H9 (cell line): ENCODE measurements around the gene CSTA. TPM values are rescaled to one million over a fixed set of nuclear protein-coding genes. Genes with fewer than 3 reads are reported as not detected.

Experiments
- DNase-seq: peaks from one replicate; pipeline ENCODE4 v3.0.0-alpha.2; 2017
- H2AFZ ChIP-seq: one replicate; pipeline ENCODE4 v1.6.1; 2013; ENCODE audit warnings: mild to moderate bottlenecking, low read length, control low read depth, moderate library complexity
- H2AK5ac ChIP-seq: 2 replicates; pipeline ENCODE4 v1.6.1; 2013; ENCODE audit warnings: low read length, control low read depth, mixed read lengths; ENCODE audit not compliant: insufficient read length
- H2BK120ac ChIP-seq: one replicate; pipeline ENCODE4 v1.6.1; 2013; ENCODE audit warnings: low read depth, mild to moderate bottlenecking, low read length, control low read depth, inconsistent platforms; ENCODE audit not compliant: poor library complexity, severe bottlenecking
- H2BK12ac ChIP-seq: 2 replicates; pipeline ENCODE4 v1.6.1; 2013; ENCODE audit warnings: low read length, control low read depth, mixed read lengths, low read depth; ENCODE audit not compliant: insufficient read length
- H2BK15ac ChIP-seq: 2 replicates; pipeline ENCODE4 v1.6.1; 2013; ENCODE audit warnings: low read depth, low read length, control low read depth
- H2BK20ac ChIP-seq: one replicate; pipeline ENCODE4 v1.6.1; 2013; ENCODE audit warnings: low read depth, mild to moderate bottlenecking, low read length, control low read depth, inconsistent platforms; ENCODE audit not compliant: poor library complexity, severe bottlenecking
- H2BK5ac ChIP-seq: 2 replicates; pipeline ENCODE4 v1.6.1; 2013; ENCODE audit warnings: low read length, control low read depth, mixed read lengths; ENCODE audit not compliant: insufficient read length
- H3K14ac ChIP-seq: 2 replicates; pipeline ENCODE4 v1.6.1; 2013; ENCODE audit warnings: low read length, control low read depth; ENCODE audit not compliant: insufficient read depth
- H3K18ac ChIP-seq: 2 replicates; pipeline ENCODE4 v1.6.1; 2013; ENCODE audit warnings: low read depth, mild to moderate bottlenecking, mixed read lengths, low read length, control low read depth; ENCODE audit not compliant: insufficient read length
- H3K23ac ChIP-seq: 2 replicates; pipeline ENCODE4 v1.6.1; 2013; ENCODE audit warnings: low read length, control low read depth, mixed read lengths, low read depth; ENCODE audit not compliant: insufficient read length
- H3K23me2 ChIP-seq: 2 replicates; pipeline ENCODE4 v1.6.1; 2013; ENCODE audit warnings: low read depth, mild to moderate bottlenecking, mixed read lengths, low read length, control low read depth; ENCODE audit not compliant: insufficient read length, poor library complexity, severe bottlenecking
- H3K27ac ChIP-seq: 2 replicates; pipeline ENCODE4 v1.5.1; 2013; ENCODE audit warnings: low read length, control low read depth, mixed read lengths, low read depth; ENCODE audit not compliant: insufficient read length
- H3K27me3 ChIP-seq: 2 replicates; pipeline ENCODE4 v1.6.1; 2013; ENCODE audit warnings: low read length, control low read depth, inconsistent platforms; ENCODE audit not compliant: insufficient read depth
- H3K4ac ChIP-seq: 2 replicates; pipeline ENCODE4 v1.6.1; 2013; ENCODE audit warnings: low read depth, mild to moderate bottlenecking, control low read depth, inconsistent platforms, low read length, moderate library complexity
- H3K4me1 ChIP-seq: 2 replicates; pipeline ENCODE4 v1.6.1; 2013; ENCODE audit warnings: low read length, control low read depth, inconsistent platforms; ENCODE audit not compliant: insufficient read depth
- H3K4me2 ChIP-seq: 2 replicates; pipeline ENCODE4 v1.6.1; 2013; ENCODE audit warnings: low read length, control low read depth, mixed read lengths; ENCODE audit not compliant: insufficient read length, insufficient read depth
- H3K56ac ChIP-seq: 2 replicates; pipeline ENCODE4 v1.6.1; 2013; ENCODE audit warnings: low read depth, mild to moderate bottlenecking, mixed read lengths, low read length, control low read depth; ENCODE audit not compliant: insufficient read length
- H3K79me1 ChIP-seq: 2 replicates; pipeline ENCODE4 v1.6.1; 2013; ENCODE audit warnings: low read depth, mild to moderate bottlenecking, moderate library complexity, low read length, control low read depth, inconsistent platforms; ENCODE audit not compliant: insufficient read depth, poor library complexity, severe bottlenecking
- H3K79me2 ChIP-seq: 2 replicates; pipeline ENCODE4 v1.6.1; 2013; ENCODE audit warnings: low read length, control low read depth, inconsistent platforms; ENCODE audit not compliant: insufficient read depth
- H3K9ac ChIP-seq: 2 replicates; pipeline ENCODE4 v1.6.1; 2013; ENCODE audit warnings: low read length, control low read depth, mixed read lengths; ENCODE audit not compliant: insufficient read length; ENCODE audit errors: extremely low read depth
- H3K9me3 ChIP-seq: one replicate; pipeline ENCODE4 v1.6.1; 2013; ENCODE audit warnings: low read depth, low read length, inconsistent platforms; ENCODE audit not compliant: control insufficient read depth
- H3T11ph ChIP-seq: one replicate; pipeline ENCODE4 v1.6.1; 2013; ENCODE audit warnings: mild to moderate bottlenecking, low read length, control low read depth, inconsistent platforms
- H4K20me1 ChIP-seq: one replicate; pipeline ENCODE4 v1.6.1; 2013; ENCODE audit not compliant: control insufficient read depth, insufficient read length, insufficient read depth
- H4K5ac ChIP-seq: 2 replicates; pipeline ENCODE4 v1.6.1; 2013; ENCODE audit warnings: low read depth, mild to moderate bottlenecking, mixed read lengths, low read length, control low read depth; ENCODE audit not compliant: insufficient read length
- H4K8ac ChIP-seq: replicated peaks from 2 replicates; pipeline ENCODE4 v1.6.1; 2013; ENCODE audit warnings: low read length, control low read depth, mixed read lengths, low read depth; ENCODE audit not compliant: insufficient read length
- H4K91ac ChIP-seq: 2 replicates; pipeline ENCODE4 v1.6.1; 2013; ENCODE audit warnings: low read depth, mild to moderate bottlenecking, moderate library complexity, mixed read lengths, low read length, control low read depth; ENCODE audit not compliant: insufficient read length
- H3K27ac Mint-ChIP-seq, 3 experiments: 2 replicates in 2 of 3; 3 replicates in 1 of 3; pipeline ENCODE4 v1.8.0; 2020 to 2021; ENCODE audit warnings: mixed read lengths in 3 of 3, mild to moderate bottlenecking in 1 of 3, moderate library complexity in 1 of 3
- H3K27me3 Mint-ChIP-seq: 2 replicates; pipeline ENCODE4 v1.8.0; 2021; ENCODE audit warnings: low read depth, mild to moderate bottlenecking, moderate library complexity, mixed read lengths
- H3K36me3 Mint-ChIP-seq, 3 experiments: 2 replicates in 2 of 3; 3 replicates in 1 of 3; pipeline ENCODE4 v1.8.0; 2020 to 2021; ENCODE audit warnings: low read depth in 3 of 3, mixed read lengths in 3 of 3; ENCODE audit not compliant: insufficient read depth in 1 of 3
- H3K4me1 Mint-ChIP-seq, 2 experiments: 2 replicates each; pipeline ENCODE4 v1.8.0; 2020; ENCODE audit warnings: mixed read lengths in 2 of 2
- H3K4me3 Mint-ChIP-seq, 2 experiments: 2 replicates in 1 of 2; 3 replicates in 1 of 2; pipeline ENCODE4 v1.8.0; 2020 to 2021; ENCODE audit warnings: mild to moderate bottlenecking in 2 of 2, mixed read lengths in 2 of 2, moderate library complexity in 1 of 2
- H3K9me3 Mint-ChIP-seq, 2 experiments: 2 replicates in 1 of 2; 3 replicates in 1 of 2; pipeline ENCODE4 v1.8.0; 2020; ENCODE audit warnings: mild to moderate bottlenecking in 2 of 2, mixed read lengths in 2 of 2, moderate library complexity in 1 of 2
- WGBS: extraction: QIAGEN DNeasy Blood & Tissue Kit; methylation state at CpG from one replicate; pipeline ENCODE4 v1.1.7; 2013; ENCODE audit warnings: missing lambda C conversion rate, low lambda C conversion rate, mixed read lengths; ENCODE audit not compliant: insufficient read length; ENCODE audit errors: extremely low coverage; 5-methylcytosine and 5-hydroxymethylcytosine counted together
- total RNA-seq: library from RNA; stranded (reverse); gene quantifications from 2 replicates; pipeline ENCODE4 v1.2.1, GENCODE V29; 2021
- TF ChIP-seq, protein P1 (sequence below): fragments of 200-600 bp; sonication (generic); conservative IDR thresholded peaks from 3 replicates; pipeline ENCODE4 v1.8.0; 2021; ENCODE audit warnings: antibody characterized with exemption, mild to moderate bottlenecking

CSTA gene
- total RNA-seq, 1 experiment from 2014 or later, result not detected

DNA sequence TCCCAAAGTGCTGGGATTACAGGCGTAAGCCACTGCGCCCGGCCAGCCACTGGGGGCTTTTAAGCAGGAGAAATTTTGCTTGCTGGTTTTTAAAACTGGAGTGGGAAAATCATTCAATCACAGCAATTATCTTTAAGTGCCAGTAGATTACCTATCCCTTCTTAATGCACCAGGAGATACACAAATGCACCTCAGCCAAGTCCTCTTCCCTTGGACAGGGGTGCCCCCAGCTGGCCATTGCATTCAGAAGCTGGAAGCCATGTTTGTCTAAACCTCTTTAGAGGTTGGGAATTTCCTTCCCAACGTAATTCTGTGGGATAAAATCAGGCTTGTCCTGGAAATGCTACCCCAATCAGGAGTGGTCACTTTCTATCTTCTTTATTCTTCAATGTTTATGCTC lies 31.4 kb downstream of the CSTA start:
- Histone ChIP-seq H3K23me2 (no peaks in the 10 kb centered on the region), H3K14ac (no peak overlapping the region), H3K79me2 (no peaks in the 10 kb centered on the region), H3K4ac (no peak overlapping the region), H3K9me3 (no peaks in the 10 kb centered on the region), H3K4me2 (no peak overlapping the region), H3K23ac (no peak overlapping the region), H3K9ac (no peak overlapping the region), H3K27me3 (no peaks in the 10 kb centered on the region), H2BK15ac (no peak overlapping the region), H3K56ac (no peak overlapping the region), H4K91ac (no peak overlapping the region), H2BK12ac (no peak overlapping the region), H2AK5ac (no peak overlapping the region), H2BK120ac (no peak overlapping the region), H2BK20ac (no peak overlapping the region), H2BK5ac (no peak overlapping the region), H3K4me1 (no peaks in the 10 kb centered on the region), H4K8ac (no peak overlapping the region), H3K18ac (no peak overlapping the region), H2AFZ (no peak overlapping the region), H3K27ac (no peak overlapping the region), H4K5ac (no peak overlapping the region), H3T11ph (no peak overlapping the region), H3K79me1 (no peaks in the 10 kb centered on the region), H4K20me1 (no peaks in the 10 kb centered on the region)
- peak; percentile 46 for DNase-seq
- no peak overlapping the region for H3K4me3 Mint-ChIP-seq
- TF ChIP-seq, protein P1, sequence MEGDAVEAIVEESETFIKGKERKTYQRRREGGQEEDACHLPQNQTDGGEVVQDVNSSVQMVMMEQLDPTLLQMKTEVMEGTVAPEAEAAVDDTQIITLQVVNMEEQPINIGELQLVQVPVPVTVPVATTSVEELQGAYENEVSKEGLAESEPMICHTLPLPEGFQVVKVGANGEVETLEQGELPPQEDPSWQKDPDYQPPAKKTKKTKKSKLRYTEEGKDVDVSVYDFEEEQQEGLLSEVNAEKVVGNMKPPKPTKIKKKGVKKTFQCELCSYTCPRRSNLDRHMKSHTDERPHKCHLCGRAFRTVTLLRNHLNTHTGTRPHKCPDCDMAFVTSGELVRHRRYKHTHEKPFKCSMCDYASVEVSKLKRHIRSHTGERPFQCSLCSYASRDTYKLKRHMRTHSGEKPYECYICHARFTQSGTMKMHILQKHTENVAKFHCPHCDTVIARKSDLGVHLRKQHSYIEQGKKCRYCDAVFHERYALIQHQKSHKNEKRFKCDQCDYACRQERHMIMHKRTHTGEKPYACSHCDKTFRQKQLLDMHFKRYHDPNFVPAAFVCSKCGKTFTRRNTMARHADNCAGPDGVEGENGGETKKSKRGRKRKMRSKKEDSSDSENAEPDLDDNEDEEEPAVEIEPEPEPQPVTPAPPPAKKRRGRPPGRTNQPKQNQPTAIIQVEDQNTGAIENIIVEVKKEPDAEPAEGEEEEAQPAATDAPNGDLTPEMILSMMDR, result peak; percentile 68
- no peaks in the 10 kb centered on the region for H3K4me1 Mint-ChIP-seq
- H3K27me3 Mint-ChIP-seq, result no peaks in the 10 kb centered on the region
- no CpG with 5 or more reads among the region's 4 CpGs for WGBS
- H3K9me3 Mint-ChIP-seq, result no peaks in the 10 kb centered on the region
- H3K27ac Mint-ChIP-seq, result no peak overlapping the region
- peaks cover 1 to 19% (median 13%) of the 10 kb centered on the region in 3 experiments; a peak in 5 of 7 replicates for H3K36me3 Mint-ChIP-seq
